Thyroid gland (tissue), 4 donors: ENCODE measurements around the gene CRYGN.

Source experiments
- POLR2A ChIP-seq, 2 donors: fragments of 450-650 bp; IDR thresholded peaks; one replicate each; pipeline ENCODE4 v1.6.1; 2017; ENCODE audit warnings: antibody characterized with exemption in 2 of 2, mild to moderate bottlenecking in 2 of 2, moderate library complexity in 1 of 2
- TF ChIP-seq, protein P1 (sequence below), 6 experiments: fragments of 200-600 bp in 3 of 6; fragments of 450-650 bp in 3 of 6; sonication (generic) in 3 of 6; IDR thresholded peaks; one replicate each; pipeline ENCODE4 v1.5.1; 2016 to 2019; ENCODE audit warnings: antibody characterized with exemption in 6 of 6, mild to moderate bottlenecking in 2 of 6, inconsistent platforms in 1 of 6, moderate library complexity in 1 of 6

DNA sequence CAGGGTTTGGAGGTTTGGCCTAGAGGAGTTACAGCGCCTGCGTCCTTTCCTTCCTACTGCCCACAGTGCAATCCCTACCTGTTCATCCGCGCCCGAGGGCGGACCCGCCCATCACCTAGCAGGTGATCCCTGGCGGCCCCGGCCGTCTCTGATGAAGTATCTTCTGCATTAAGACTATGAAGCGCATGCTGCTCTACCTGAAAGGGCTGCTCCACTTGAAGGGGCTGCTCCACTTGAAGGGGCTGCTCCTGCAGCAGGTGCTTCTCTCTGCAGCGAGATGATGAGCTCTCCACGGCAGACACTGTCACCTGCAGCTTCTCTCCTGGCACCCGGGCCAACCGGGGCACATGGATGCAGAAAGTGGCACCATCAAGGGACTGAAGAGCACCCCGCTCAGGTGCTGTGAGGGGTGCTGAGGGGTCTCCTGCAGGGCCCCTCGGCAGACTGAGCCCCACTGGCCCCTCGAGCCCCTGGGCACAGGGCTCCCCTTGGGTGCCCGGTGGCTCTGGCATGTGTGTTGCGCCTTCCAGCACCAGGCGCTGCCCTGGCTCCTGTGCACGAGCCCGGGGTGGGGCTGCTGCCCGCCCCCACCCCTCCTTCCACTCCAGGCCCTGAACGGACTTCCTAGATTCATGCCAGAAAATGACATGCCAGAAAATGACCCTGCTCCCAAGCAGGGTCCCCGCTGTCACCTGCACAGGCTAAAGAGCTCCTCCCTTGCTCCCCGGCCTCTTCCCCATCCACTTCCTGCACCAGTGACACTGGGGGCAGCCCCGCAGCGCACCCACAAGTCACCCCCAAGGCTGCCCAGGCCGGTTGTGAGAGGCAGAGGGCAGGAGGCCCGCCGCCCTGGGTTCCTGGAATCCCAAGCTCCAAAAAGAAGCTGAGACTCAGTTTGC lies 59.5 kb downstream of the CRYGN start:
- TF ChIP-seq, protein P1, sequence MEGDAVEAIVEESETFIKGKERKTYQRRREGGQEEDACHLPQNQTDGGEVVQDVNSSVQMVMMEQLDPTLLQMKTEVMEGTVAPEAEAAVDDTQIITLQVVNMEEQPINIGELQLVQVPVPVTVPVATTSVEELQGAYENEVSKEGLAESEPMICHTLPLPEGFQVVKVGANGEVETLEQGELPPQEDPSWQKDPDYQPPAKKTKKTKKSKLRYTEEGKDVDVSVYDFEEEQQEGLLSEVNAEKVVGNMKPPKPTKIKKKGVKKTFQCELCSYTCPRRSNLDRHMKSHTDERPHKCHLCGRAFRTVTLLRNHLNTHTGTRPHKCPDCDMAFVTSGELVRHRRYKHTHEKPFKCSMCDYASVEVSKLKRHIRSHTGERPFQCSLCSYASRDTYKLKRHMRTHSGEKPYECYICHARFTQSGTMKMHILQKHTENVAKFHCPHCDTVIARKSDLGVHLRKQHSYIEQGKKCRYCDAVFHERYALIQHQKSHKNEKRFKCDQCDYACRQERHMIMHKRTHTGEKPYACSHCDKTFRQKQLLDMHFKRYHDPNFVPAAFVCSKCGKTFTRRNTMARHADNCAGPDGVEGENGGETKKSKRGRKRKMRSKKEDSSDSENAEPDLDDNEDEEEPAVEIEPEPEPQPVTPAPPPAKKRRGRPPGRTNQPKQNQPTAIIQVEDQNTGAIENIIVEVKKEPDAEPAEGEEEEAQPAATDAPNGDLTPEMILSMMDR (IDR thresholded peaks at IDR 0.05): no peak
- TF ChIP-seq POLR2A (IDR thresholded peaks at IDR 0.05): no peak
